B cell (primary cell): Measurements from ENCODE around the gene DDX27. TPM values are rescaled to one million over a fixed set of nuclear protein-coding genes. Genes with fewer than 3 reads are reported as not detected.

Experiments
- ATAC-seq: fragments of 200-7000 bp; cut with Tn5 transposase; one replicate; pipeline ENCODE4 v1.10.0; 2021; ENCODE audit warnings: low read depth, mild to moderate bottlenecking, moderate number of reproducible peaks, moderate library complexity
- CTCF ChIA-PET: fragments of 350-600 bp; sonication (Branson Sonifier 250); formaldehyde crosslinking; loops from one replicate; lab custom pipeline; 2021; ENCODE audit warnings: antibody characterized with exemption, inconsistent platforms; lab: Charles Lee
- POLR2A ChIA-PET: fragments of 350-600 bp; sonication (Branson Sonifier 250); formaldehyde crosslinking; loops from one replicate; lab custom pipeline; 2021; ENCODE audit warnings: antibody characterized with exemption; lab: Charles Lee
- DNase-seq: peaks from one replicate; pipeline ENCODE4 v3.0.0; 2013
- H2AFZ ChIP-seq: 2 replicates; pipeline ENCODE4 v1.6.1; 2012; ENCODE audit warnings: mild to moderate bottlenecking, low read depth, low read length; ENCODE audit not compliant: insufficient read depth, poor library complexity, severe bottlenecking
- H3K27ac ChIP-seq, 2 donors: 1 replicate in 1 of 2; 2 replicates in 1 of 2; pipeline ENCODE4 v1.5.1; 2012 to 2013; ENCODE audit warnings: low read length in 2 of 2, mild to moderate bottlenecking in 2 of 2, moderate library complexity in 1 of 2
- H3K27me3 ChIP-seq, 4 experiments: fragments of 200-600 bp in 1 of 4; sonication (generic) in 1 of 4; replicated peaks in 1 of 4; 1 replicate in 2 of 4; 2 replicates in 2 of 4; pipeline versions ENCODE4 v1.6.1 to v1.7.0; 2013 to 2016; ENCODE audit warnings: low read length in 3 of 4, mild to moderate bottlenecking in 2 of 4, mixed read lengths in 1 of 4, moderate library complexity in 1 of 4; ENCODE audit not compliant: insufficient read depth in 4 of 4, control insufficient read depth in 3 of 4; ENCODE audit errors: control extremely low read depth in 1 of 4
- H3K36me3 ChIP-seq, 2 experiments: replicated peaks in 1 of 2; 1 replicate in 1 of 2; 2 replicates in 1 of 2; pipeline versions ENCODE4 v1.6.1 to v1.7.1; 2013; ENCODE audit warnings: low read length in 1 of 2; ENCODE audit not compliant: insufficient read depth in 2 of 2, control insufficient read depth in 1 of 2; ENCODE audit errors: control extremely low read depth in 1 of 2, extremely low read depth in 1 of 2
- H3K4me1 ChIP-seq, 2 donors: fragments of 200-600 bp in 1 of 2; sonication (generic) in 1 of 2; 1 replicate in 1 of 2; 2 replicates in 1 of 2; pipeline versions ENCODE4 v1.5.1 to v1.6.1; 2013 to 2017; ENCODE audit warnings: low read length in 2 of 2; ENCODE audit not compliant: control insufficient read depth in 2 of 2, insufficient read depth in 2 of 2
- H3K4me2 ChIP-seq: replicated peaks from 2 replicates; pipeline ENCODE3; 2012; ENCODE audit warnings: mild to moderate bottlenecking, low read depth, low read length; ENCODE audit not compliant: poor library complexity, severe bottlenecking
- H3K4me3 ChIP-seq, 5 experiments: fragments of 200-600 bp in 1 of 5; sonication (generic) in 1 of 5; 1 replicate in 3 of 5; 2 replicates in 2 of 5; pipeline versions ENCODE4 v1.5.1 to v1.7.0; 2011 to 2016; ENCODE audit warnings: low read length in 4 of 5, mild to moderate bottlenecking in 4 of 5, low read depth in 2 of 5, control low read depth in 1 of 5, moderate library complexity in 1 of 5; ENCODE audit not compliant: insufficient read depth in 1 of 5; ENCODE audit errors: control extremely low read depth in 1 of 5, extremely low read depth in 1 of 5
- H3K79me2 ChIP-seq: fragments of 200-600 bp; sonication (generic); one replicate; pipeline ENCODE4 v1.6.0; 2016; ENCODE audit warnings: low read length; ENCODE audit not compliant: control insufficient read depth, insufficient read depth
- H3K9ac ChIP-seq: fragments of 200-600 bp; sonication (generic); 2 replicates; pipeline ENCODE4 v1.6.1; 2017; ENCODE audit warnings: mild to moderate bottlenecking, low read length, moderate library complexity
- H3K9me3 ChIP-seq, 3 donors: one replicate each; pipeline versions ENCODE4 v1.6.1 to v1.7.1; 2013; ENCODE audit warnings: low read length in 2 of 3; ENCODE audit not compliant: control insufficient read depth in 2 of 3, insufficient read depth in 1 of 3; ENCODE audit errors: control extremely low read depth in 1 of 3
- H4K20me1 ChIP-seq: 2 replicates; pipeline ENCODE4 v1.6.0; 2012; ENCODE audit warnings: mild to moderate bottlenecking, low read length; ENCODE audit not compliant: insufficient read depth, control insufficient read depth, poor library complexity, severe bottlenecking
- H3K27ac Mint-ChIP-seq: one replicate; pipeline ENCODE4 v1.8.0; 2021; ENCODE audit warnings: mixed read lengths
- H3K27me3 Mint-ChIP-seq: one replicate; pipeline ENCODE4 v1.8.0; 2021; ENCODE audit warnings: mixed read lengths
- H3K4me1 Mint-ChIP-seq: one replicate; pipeline ENCODE4 v1.8.0; 2021; ENCODE audit warnings: mixed read lengths
- H3K4me3 Mint-ChIP-seq: one replicate; pipeline ENCODE4 v1.8.0; 2021; ENCODE audit warnings: mixed read lengths
- H3K9me3 Mint-ChIP-seq: one replicate; pipeline ENCODE4 v1.8.0; 2022; ENCODE audit warnings: mixed read lengths; ENCODE audit not compliant: insufficient read depth
- EZH2 ChIP-seq: IDR thresholded peaks from 2 replicates; pipeline ENCODE4 v1.6.1; 2012; ENCODE audit warnings: borderline replicate concordance, low read depth, mild to moderate bottlenecking, moderate library complexity, low read length; ENCODE audit not compliant: insufficient read depth, poor library complexity, severe bottlenecking
- WGBS: methylation state at CpG from one replicate; pipeline ENCODE4 v1.1.5; 2013; ENCODE audit warnings: missing lambda C conversion rate; ENCODE audit not compliant: insufficient coverage; 5-methylcytosine and 5-hydroxymethylcytosine counted together
- intact Hi-C: fragments of 100-400 bp; cut with micrococcal nuclease; formaldehyde crosslinking; loops from one replicate; pipeline ENCODE4 v1.10.0; 2022
- polyA plus RNA-seq: library from polyadenylated mRNA; depleted of rRNA; stranded (reverse); fragments of >200 nt; gene quantifications from 2 replicates; pipeline ENCODE4 v1.2.3, GENCODE V29; 2012
- total RNA-seq, 2 donors: library from RNA; stranded (reverse); fragments of 120-200 nt in 1 of 2; gene quantifications; 1 replicate in 1 of 2; 2 replicates in 1 of 2; pipeline versions ENCODE4 v1.2.3 to v1.2.4, GENCODE V29; 2013 to 2022
- TF ChIP-seq, protein P1 (sequence below): fragments of 200-600 bp; IDR thresholded peaks from one replicate; pipeline ENCODE4 v1.8.0; 2022; ENCODE audit warnings: antibody characterized with exemption, mild to moderate bottlenecking

DDX27 gene
- total and polyA plus RNA-seq, 2 donors (not counting 1 experiment from before 2014, with no cell fraction given), result 55.0 to 74.6 TPM

DNA sequence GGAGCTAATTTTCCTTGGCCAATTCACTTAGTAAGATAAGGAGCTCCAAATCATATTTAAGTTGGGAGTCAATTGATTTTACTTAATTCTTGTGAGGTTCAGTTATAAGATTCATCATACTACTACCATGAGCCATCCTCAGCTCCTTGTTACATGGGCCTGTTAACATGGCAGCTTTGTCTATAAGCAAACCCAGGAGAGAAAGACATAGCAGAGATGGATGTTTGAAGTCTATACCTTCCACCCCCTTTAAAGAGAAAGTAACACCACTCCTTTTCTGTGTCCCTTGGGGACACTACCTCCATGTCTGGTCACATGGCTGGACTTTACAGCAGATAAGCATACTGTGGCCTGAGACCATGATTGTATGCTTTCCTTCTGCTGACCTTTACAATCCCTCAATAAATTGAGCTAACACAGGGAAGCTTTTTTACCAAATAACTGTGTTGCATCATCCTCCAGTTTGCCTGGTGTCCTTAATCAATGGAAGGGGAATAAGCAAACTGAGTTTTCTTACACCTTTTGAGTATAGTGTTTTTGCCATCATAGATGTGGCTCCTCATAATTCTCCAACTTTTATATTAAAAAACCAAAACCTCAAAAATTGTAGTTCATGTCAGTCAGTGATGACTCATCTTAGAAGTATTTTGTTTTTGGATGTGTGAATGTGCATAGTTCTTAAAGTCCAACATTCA lies 68.5 kb downstream of the DDX27 start:
- TF ChIP-seq, protein P1, sequence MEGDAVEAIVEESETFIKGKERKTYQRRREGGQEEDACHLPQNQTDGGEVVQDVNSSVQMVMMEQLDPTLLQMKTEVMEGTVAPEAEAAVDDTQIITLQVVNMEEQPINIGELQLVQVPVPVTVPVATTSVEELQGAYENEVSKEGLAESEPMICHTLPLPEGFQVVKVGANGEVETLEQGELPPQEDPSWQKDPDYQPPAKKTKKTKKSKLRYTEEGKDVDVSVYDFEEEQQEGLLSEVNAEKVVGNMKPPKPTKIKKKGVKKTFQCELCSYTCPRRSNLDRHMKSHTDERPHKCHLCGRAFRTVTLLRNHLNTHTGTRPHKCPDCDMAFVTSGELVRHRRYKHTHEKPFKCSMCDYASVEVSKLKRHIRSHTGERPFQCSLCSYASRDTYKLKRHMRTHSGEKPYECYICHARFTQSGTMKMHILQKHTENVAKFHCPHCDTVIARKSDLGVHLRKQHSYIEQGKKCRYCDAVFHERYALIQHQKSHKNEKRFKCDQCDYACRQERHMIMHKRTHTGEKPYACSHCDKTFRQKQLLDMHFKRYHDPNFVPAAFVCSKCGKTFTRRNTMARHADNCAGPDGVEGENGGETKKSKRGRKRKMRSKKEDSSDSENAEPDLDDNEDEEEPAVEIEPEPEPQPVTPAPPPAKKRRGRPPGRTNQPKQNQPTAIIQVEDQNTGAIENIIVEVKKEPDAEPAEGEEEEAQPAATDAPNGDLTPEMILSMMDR, result no peak
- Mint-ChIP-seq H3K4me3 (no peak overlapping the region), H3K27ac (no peak overlapping the region), H3K4me1 (peaks cover 45% of the 10 kb centered on the region), H3K9me3 (peaks cover 32% of the 10 kb centered on the region), H3K27me3 (no peaks in the 10 kb centered on the region)
- H3K27me3 ChIP-seq, result no peaks in the 10 kb centered on the region
- H3K4me1 ChIP-seq, result peaks cover 15 to 27% of the 10 kb centered on the region in 2 donors
- ATAC-seq (no peak), DNase-seq (no peak)
- no peak overlapping the region for H3K9ac ChIP-seq
- no peak overlapping the region for H3K4me3 ChIP-seq
- peaks cover 74% of the 10 kb centered on the region for H3K79me2 ChIP-seq
- H3K4me2 ChIP-seq, result no peak overlapping the region
- H3K36me3 ChIP-seq, result peaks cover 28 to 92% of the 10 kb centered on the region in 2 experiments
- H2AFZ ChIP-seq, result no peak overlapping the region
- CTCF ChIA-PET, result interaction anchor here (0.5 to 0.6 kb wide), 2 partner anchors 44 to 71 kb away, joined by 3 to 6 read pairs; no protein-coding TSS in a partner anchor
- H3K9me3 ChIP-seq, result peaks cover 5 to 55% (median 48%) of the 10 kb centered on the region in 3 donors
- peaks cover 82% of the 10 kb centered on the region for H4K20me1 ChIP-seq
- no peak overlapping the region for H3K27ac ChIP-seq
- intact Hi-C loops, result no loop called here
- POLR2A ChIA-PET, result interaction anchor here (0.6 to 1.4 kb wide), 3 partner anchors 9 to 11 kb away, joined by 3 read pairs; partner anchors contain the start of gene ZNFX1

DNA sequence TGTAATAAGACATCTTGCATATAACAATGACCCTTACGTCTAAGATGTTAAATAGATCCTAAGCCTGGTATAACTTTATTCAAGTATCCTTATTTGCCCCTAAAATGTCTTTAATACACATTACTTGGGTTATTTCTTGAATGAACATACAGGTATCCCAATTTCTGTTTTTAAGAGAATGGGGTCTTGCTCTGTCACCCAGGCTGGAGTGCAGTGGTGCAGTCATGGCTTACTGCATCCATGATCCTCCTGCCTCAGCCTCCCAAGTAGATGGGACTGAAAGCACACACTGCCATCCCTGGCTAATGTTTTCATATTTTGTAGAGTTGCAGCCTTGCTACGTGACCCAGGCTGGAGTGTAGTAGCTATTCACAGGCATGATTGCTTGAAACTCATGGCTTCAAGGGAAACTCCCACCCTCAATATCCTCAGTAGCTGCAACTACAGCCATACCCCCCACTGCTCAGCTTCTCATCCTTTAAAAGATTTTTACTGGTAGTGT lies 69.1 kb downstream of the DDX27 start:
- H4K20me1 ChIP-seq, result peaks cover 76% of the 10 kb centered on the region
- intact Hi-C loops, result no loop called here
- DNase-seq (no peak), ATAC-seq (no peak)
- peaks cover 9 to 21% of the 10 kb centered on the region in 2 donors for H3K4me1 ChIP-seq
- Mint-ChIP-seq H3K27ac (no peak overlapping the region), H3K9me3 (peaks cover 29% of the 10 kb centered on the region), H3K4me3 (no peak overlapping the region), H3K4me1 (peaks cover 39% of the 10 kb centered on the region), H3K27me3 (no peaks in the 10 kb centered on the region)
- no peaks in the 10 kb centered on the region for H3K27me3 ChIP-seq
- no peak overlapping the region for H3K4me2 ChIP-seq
- POLR2A ChIA-PET, result no interaction called here
- no peak overlapping the region for H3K27ac ChIP-seq
- no peak overlapping the region for H3K9ac ChIP-seq
- TF ChIP-seq EZH2, result no peak
- TF ChIP-seq, protein P1, result no peak
- H3K9me3 ChIP-seq, result peaks cover 5 to 53% (median 46%) of the 10 kb centered on the region in 3 donors
- CTCF ChIA-PET, result interaction anchor here (0.6 kb wide), 1 partner anchor 44 kb away, joined by 3 read pairs; no protein-coding TSS in a partner anchor
- WGBS, result no CpG with 5 or more reads among the region's 2 CpGs
- H3K4me3 ChIP-seq, result no peak overlapping the region
- H2AFZ ChIP-seq, result no peak overlapping the region
- peaks cover 68% of the 10 kb centered on the region for H3K79me2 ChIP-seq
- H3K36me3 ChIP-seq, result peaks cover 28 to 88% of the 10 kb centered on the region in 2 experiments
